ENCODE measurements around the gene PTPN14. TPM values are rescaled to one million over a fixed set of nuclear protein-coding genes. Genes with fewer than 3 reads are reported as not detected.

Gene PTPN14
- total RNA-seq, 1 experiment from 2014 or later: 76.4 TPM

- Histone ChIP-seq H4K5ac (ENCODE audit: insufficient read length, low read depth, low read length) (no peak overlapping the region), H2AK5ac (ENCODE audit: insufficient read length, low read length) (no peak overlapping the region), H3K18ac (ENCODE audit: insufficient read length, low read depth, low read length) (no peak overlapping the region), H2AFZ (ENCODE audit: low read length) (no peak overlapping the region), H3K14ac (ENCODE audit: insufficient read depth, low read length) (no peak overlapping the region), H3K79me2 (ENCODE audit: insufficient read depth, low read length) (peaks cover 9% of the 10 kb centered on the region; the same call in 1 of the 2 replicates), H2BK5ac (ENCODE audit: insufficient read length, low read length) (no peak overlapping the region), H3K56ac (ENCODE audit: insufficient read length, low read depth, low read length) (no peak overlapping the region), H2BK20ac (ENCODE audit: low read depth, low read length, poor library complexity, severe bottlenecking) (no peak overlapping the region), H2BK15ac (ENCODE audit: low read depth, low read length) (no peak overlapping the region), H3K27ac (ENCODE audit: insufficient read length, low read depth, low read length) (no peak overlapping the region), H3K9ac (ENCODE audit: extremely low read depth, insufficient read length, low read length) (no peak overlapping the region), H3K4me2 (ENCODE audit: insufficient read depth, insufficient read length, low read length) (no peak overlapping the region), H4K20me1 (ENCODE audit: control insufficient read depth, insufficient read depth, insufficient read length) (no peaks in the 10 kb centered on the region), H4K8ac (replicated peaks; ENCODE audit: insufficient read length, low read depth, low read length) (no peak overlapping the region), H4K91ac (ENCODE audit: insufficient read length, low read depth, low read length) (no peak overlapping the region), H3K23me2 (ENCODE audit: insufficient read length, low read depth, low read length, poor library complexity, severe bottlenecking) (no peaks in the 10 kb centered on the region), H2BK120ac (ENCODE audit: low read depth, low read length, poor library complexity, severe bottlenecking) (no peak overlapping the region), H2BK12ac (ENCODE audit: insufficient read length, low read depth, low read length) (no peak overlapping the region), H3K23ac (ENCODE audit: insufficient read length, low read depth, low read length) (no peak overlapping the region), H3K4ac (ENCODE audit: low read depth, low read length) (no peak overlapping the region), H3K27me3 (ENCODE audit: insufficient read depth, low read length) (no peaks in the 10 kb centered on the region), H3K79me1 (ENCODE audit: insufficient read depth, low read depth, low read length, poor library complexity, severe bottlenecking) (no peaks in the 10 kb centered on the region), H3K9me3 (ENCODE audit: control insufficient read depth, low read depth, low read length) (no peaks in the 10 kb centered on the region), H3T11ph (ENCODE audit: low read length) (no peak overlapping the region), H3K4me1 (ENCODE audit: insufficient read depth, low read length) (peaks cover 5% of the 10 kb centered on the region; the same call in 1 of the 2 replicates)
- Mint-ChIP-seq H3K4me3 (no peak overlapping the region), H3K36me3 (ENCODE audit: insufficient read depth in 1 of 3, low read depth in 3 of 3) (peaks cover 0 to 9% (median 0%) of the 10 kb centered on the region in 3 experiments; a peak in 2 of 7 replicates), H3K27me3 (ENCODE audit: low read depth) (no peaks in the 10 kb centered on the region), H3K4me1 (peaks cover 20 to 46% of the 10 kb centered on the region in 2 experiments), H3K9me3 (no peaks in the 10 kb centered on the region), H3K27ac (no peak overlapping the region; a peak in 1 of 7 replicates)
- DNase-seq: no peak
- TF ChIP-seq CTCF (conservative IDR thresholded peaks at IDR 0.05): no peak
- WGBS (ENCODE audit: extremely low coverage, insufficient read length, low lambda C conversion rate): no CpG with 5 or more reads among the region's 1 CpG
Measured at GRCh38 chr1:214458541-214458940, 92.9 kb downstream of the PTPN14 start.
